ENCODE data around the gene OR10V1. TPM values are rescaled to one million over a fixed set of nuclear protein-coding genes. Genes with fewer than 3 reads are reported as not detected.

OR10V1 gene
- total and polyA plus RNA-seq, 2 of the 4 experiments (the other 2 are of a cell fraction) = not detected

DNA sequence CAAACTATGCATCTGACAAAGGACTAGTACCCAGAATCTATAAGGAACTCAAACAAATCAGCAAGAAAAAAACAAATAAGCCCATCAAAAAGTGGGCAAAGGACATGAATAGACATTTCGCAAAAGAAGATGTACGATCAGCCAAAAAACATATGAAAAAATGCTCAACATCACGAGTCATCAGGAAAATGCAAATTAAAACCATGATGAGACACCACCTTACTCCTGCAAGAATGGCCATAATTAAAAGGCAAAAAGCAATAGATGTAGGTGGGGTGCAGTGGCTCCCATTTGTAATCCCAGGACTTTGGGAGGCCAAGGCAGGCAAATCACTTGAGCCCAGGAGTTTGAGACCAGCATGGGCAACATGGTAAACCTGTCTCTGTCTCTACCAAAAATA, 10.4 kb upstream of the OR10V1 start:
- Histone ChIP-seq H2BK5ac (ENCODE audit: low read depth, low read length, poor library complexity, severe bottlenecking) (no peak overlapping the region), H4K5ac (ENCODE audit: low read depth, low read length) (no peak overlapping the region), H2AFZ (replicated peaks; ENCODE audit: low read length, poor library complexity) (no peak overlapping the region), H3K4ac (ENCODE audit: low read depth, low read length) (no peak overlapping the region), H3K79me1 (ENCODE audit: low read depth in 1 of 2, low read length in 2 of 2) (no peaks in the 10 kb centered on the region), H3K27ac (ENCODE audit: insufficient read depth, low read length) (no peak overlapping the region), H3K36me3 (ENCODE audit: control insufficient read depth, insufficient read depth, low read length) (no peaks in the 10 kb centered on the region), H2AK9ac (replicated peaks; ENCODE audit: low read depth, low read length, poor library complexity) (no peak overlapping the region), H2BK20ac (ENCODE audit: low read depth, low read length) (no peak overlapping the region), H4K91ac (ENCODE audit: insufficient read depth, low read depth, low read length) (no peak overlapping the region), H2AK5ac (ENCODE audit: low read depth, low read length) (no peak overlapping the region), H2BK15ac (ENCODE audit: low read depth, low read length) (no peak overlapping the region), H3K9ac (ENCODE audit: low read depth, low read length) (no peak overlapping the region), H3K14ac (replicated peaks; ENCODE audit: low read depth, low read length) (no peak overlapping the region), H2BK120ac (ENCODE audit: low read depth, low read length) (no peak overlapping the region), H3K4me2 (ENCODE audit: low read depth, low read length) (no peak overlapping the region), H4K20me1 (ENCODE audit: insufficient read depth, low read length) (no peaks in the 10 kb centered on the region), H3K56ac (ENCODE audit: extremely low read depth, insufficient read depth, low read length) (no peak overlapping the region), H3K9me3 (ENCODE audit: control insufficient read depth, insufficient read depth, low read length) (no peaks in the 10 kb centered on the region), H3K27me3 (ENCODE audit: control insufficient read depth, insufficient read depth, low read length) (peaks cover 2% of the 10 kb centered on the region), H3K9me1 (ENCODE audit: insufficient read depth, low read length) (no peaks in the 10 kb centered on the region), H3K4me1 (ENCODE audit: control insufficient read depth, insufficient read depth, low read length) (no peaks in the 10 kb centered on the region), H3K23ac (ENCODE audit: low read depth, low read length) (no peak overlapping the region), H3K4me3 (ENCODE audit: insufficient read depth, low read depth, low read length) (no peak overlapping the region), H3K18ac (ENCODE audit: low read depth, low read length) (no peak overlapping the region), H4K8ac (ENCODE audit: low read depth in 2 of 2, low read length in 2 of 2) (no peak overlapping the region)
- DNase-seq (no peak), ATAC-seq (ENCODE audit: low read depth) (no peak)
- TF ChIP-seq, protein P1, sequence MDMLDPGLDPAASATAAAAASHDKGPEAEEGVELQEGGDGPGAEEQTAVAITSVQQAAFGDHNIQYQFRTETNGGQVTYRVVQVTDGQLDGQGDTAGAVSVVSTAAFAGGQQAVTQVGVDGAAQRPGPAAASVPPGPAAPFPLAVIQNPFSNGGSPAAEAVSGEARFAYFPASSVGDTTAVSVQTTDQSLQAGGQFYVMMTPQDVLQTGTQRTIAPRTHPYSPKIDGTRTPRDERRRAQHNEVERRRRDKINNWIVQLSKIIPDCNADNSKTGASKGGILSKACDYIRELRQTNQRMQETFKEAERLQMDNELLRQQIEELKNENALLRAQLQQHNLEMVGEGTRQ (IDR thresholded peaks at IDR 0.05; ENCODE audit: low read depth, low read length) = no peak
- TF ChIP-seq RFX5 (IDR thresholded peaks at IDR 0.05; ENCODE audit: low read depth, low read length) (no peak), POLR2A (IDR thresholded peaks at IDR 0.05; ENCODE audit: low read depth, low read length) (no peak), CEBPB (IDR thresholded peaks at IDR 0.05; ENCODE audit: low read depth, low read length) (no peak), CTCF (conservative IDR thresholded peaks at IDR 0.05; ENCODE audit: low read depth, low read length) (no peak), NFE2L2 (IDR thresholded peaks at IDR 0.05; ENCODE audit: low read depth, low read length) (no peak), RAD21 (IDR thresholded peaks at IDR 0.05; ENCODE audit: low read length) (no peak), FOS (IDR thresholded peaks at IDR 0.05; ENCODE audit: low read depth, low read length) (no peak), CHD1 (IDR thresholded peaks at IDR 0.05; ENCODE audit: low read depth, low read length) (no peak), RCOR1 (IDR thresholded peaks at IDR 0.05; ENCODE audit: insufficient replicate concordance, low read length) (no peak), BHLHE40 (IDR thresholded peaks at IDR 0.05; ENCODE audit: low read depth, low read length) (no peak), MXI1 (IDR thresholded peaks at IDR 0.05; ENCODE audit: borderline replicate concordance, low read depth, low read length) (no peak), MAFK (IDR thresholded peaks at IDR 0.05; ENCODE audit: low read depth, low read length) (no peak), MAZ (IDR thresholded peaks at IDR 0.05; ENCODE audit: borderline replicate concordance, low read depth, low read length) (no peak), SMC3 (IDR thresholded peaks at IDR 0.05; ENCODE audit: low read depth, low read length) (no peak)
- TF ChIP-seq, protein P2, sequence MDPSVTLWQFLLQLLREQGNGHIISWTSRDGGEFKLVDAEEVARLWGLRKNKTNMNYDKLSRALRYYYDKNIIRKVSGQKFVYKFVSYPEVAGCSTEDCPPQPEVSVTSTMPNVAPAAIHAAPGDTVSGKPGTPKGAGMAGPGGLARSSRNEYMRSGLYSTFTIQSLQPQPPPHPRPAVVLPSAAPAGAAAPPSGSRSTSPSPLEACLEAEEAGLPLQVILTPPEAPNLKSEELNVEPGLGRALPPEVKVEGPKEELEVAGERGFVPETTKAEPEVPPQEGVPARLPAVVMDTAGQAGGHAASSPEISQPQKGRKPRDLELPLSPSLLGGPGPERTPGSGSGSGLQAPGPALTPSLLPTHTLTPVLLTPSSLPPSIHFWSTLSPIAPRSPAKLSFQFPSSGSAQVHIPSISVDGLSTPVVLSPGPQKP (IDR thresholded peaks at IDR 0.05; ENCODE audit: borderline replicate concordance, low read depth, low read length) = no peak
- CTCF ChIA-PET = no interaction called here
- intact Hi-C loops (cut with micrococcal nuclease) (no loop called here), dilution Hi-C loops (cut with HindIII; ENCODE audit: low sequenced_read_pairs, unreplicated experiment) (no loop called here), in situ Hi-C loops (cut with MboI; ENCODE audit: low sequenced_read_pairs) (no loop called here)
- no CpG with 5 or more reads among the region's 3 CpGs for WGBS, 2 experiments (ENCODE audit: extremely low coverage in 2 of 2, insufficient read length in 1 of 2)
- no TSS peak for BruUV-seq (replicated peaks)
- POLR2A ChIA-PET (ENCODE audit: unreplicated experiment) = no interaction called here
